ENCODE measurements around the gene TDG. TPM values are rescaled to one million over a fixed set of nuclear protein-coding genes. Genes with fewer than 3 reads are reported as not detected.

TDG gene
- total RNA-seq, 2 donors from 2014 or later, result 11.6 to 12.1 TPM

GRCh38 chr12:103933237-103933636, 32.4 kb upstream of the TDG start:
- Histone ChIP-seq H3K27me3 (replicated peaks; ENCODE audit: insufficient read depth) (no peaks in the 10 kb centered on the region), H3K27ac (no peak overlapping the region), H3K4me3 (peak overlapping the region in 1 of 2 donors; percentile 70), H3K4me1 (replicated peaks) (no peaks in the 10 kb centered on the region), H3K36me3 (peaks cover 0 to 2% of the 10 kb centered on the region in 2 donors), H3K9me3 (no peaks in the 10 kb centered on the region)
- DNase-seq (ENCODE audit: low spot score), result no peak
- 67% methylated on average over 2 of the region's 2 CpGs for WGBS
- intact Hi-C loops (cut with DNase I), result no loop called here
- TF ChIP-seq POLR2A (IDR thresholded peaks at IDR 0.05) (no peak), POLR2AphosphoS5 (IDR thresholded peaks at IDR 0.05) (no peak)

- H3K9me3 ChIP-seq, result no peaks in the 10 kb centered on the region
- no peak overlapping the region for H3K4me3 ChIP-seq
- H3K27me3 ChIP-seq (replicated peaks; ENCODE audit: insufficient read depth), result no peaks in the 10 kb centered on the region
- TF ChIP-seq CTCF (IDR thresholded peaks at IDR 0.05), result no peak
- no peak for TF ChIP-seq POLR2AphosphoS5 (IDR thresholded peaks at IDR 0.05)
- no peak for TF ChIP-seq POLR2A (IDR thresholded peaks at IDR 0.05)
- H3K4me1 ChIP-seq (replicated peaks), result no peaks in the 10 kb centered on the region
- no peak overlapping the region for H3K27ac ChIP-seq
- intact Hi-C loops (cut with DNase I), result no loop called here
- DNase-seq (ENCODE audit: low spot score), result no peak
- H3K36me3 ChIP-seq, result peaks cover 0 to 9% of the 10 kb centered on the region in 2 donors
- 94% methylated on average over 3 of the region's 3 CpGs for WGBS
Observed at GRCh38 chr12:103936679-103937078, 29.0 kb upstream of the TDG start.

GRCh38 chr12:103944964-103945363, 20.7 kb upstream of the TDG start:
- Histone ChIP-seq H3K36me3 (peaks cover 6 to 22% of the 10 kb centered on the region in 2 donors), H3K4me1 (replicated peaks) (no peaks in the 10 kb centered on the region), H3K27me3 (replicated peaks; ENCODE audit: insufficient read depth) (no peaks in the 10 kb centered on the region), H3K27ac (no peak overlapping the region), H3K9me3 (no peaks in the 10 kb centered on the region), H3K4me3 (no peak overlapping the region)
- WGBS, result 90% methylated on average over 3 of the region's 3 CpGs
- intact Hi-C loops (cut with DNase I), result no loop called here
- TF ChIP-seq CTCF (IDR thresholded peaks at IDR 0.05) (no peak), POLR2AphosphoS5 (IDR thresholded peaks at IDR 0.05) (no peak), POLR2A (IDR thresholded peaks at IDR 0.05) (no peak)
- DNase-seq (ENCODE audit: low spot score), result no peak

- Histone ChIP-seq H3K4me1 (replicated peaks) (no peaks in the 10 kb centered on the region), H3K27ac (no peak overlapping the region), H3K4me3 (no peak overlapping the region), H3K36me3 (peaks cover 6 to 8% of the 10 kb centered on the region in 2 donors), H3K27me3 (replicated peaks; ENCODE audit: insufficient read depth) (no peaks in the 10 kb centered on the region), H3K9me3 (no peaks in the 10 kb centered on the region)
- no peak for DNase-seq (ENCODE audit: low spot score)
- intact Hi-C loops (cut with DNase I), result no loop called here
- 95% methylated on average over 7 of the region's 7 CpGs for WGBS
- TF ChIP-seq POLR2AphosphoS5 (IDR thresholded peaks at IDR 0.05) (no peak), CTCF (IDR thresholded peaks at IDR 0.05) (no peak), POLR2A (IDR thresholded peaks at IDR 0.05) (no peak)
Observed at GRCh38 chr12:103947871-103948555, 17.7 kb upstream of the TDG start.

GRCh38 chr12:103948746-103949406, 16.8 kb upstream of the TDG start:
- TF ChIP-seq POLR2AphosphoS5 (IDR thresholded peaks at IDR 0.05) (no peak), CTCF (IDR thresholded peaks at IDR 0.05) (no peak)
- no peaks in the 10 kb centered on the region for H3K9me3 ChIP-seq
- intact Hi-C loops (cut with DNase I), result no loop called here
- H3K27me3 ChIP-seq (replicated peaks; ENCODE audit: insufficient read depth), result no peaks in the 10 kb centered on the region
- no peaks in the 10 kb centered on the region for H3K4me1 ChIP-seq (replicated peaks)
- H3K27ac ChIP-seq, result no peak overlapping the region
- peaks cover 3 to 6% of the 10 kb centered on the region in 2 donors for H3K36me3 ChIP-seq
- no peak for DNase-seq (ENCODE audit: low spot score)
- WGBS, result 85% methylated on average over 13 of the region's 13 CpGs
- no peak overlapping the region for H3K4me3 ChIP-seq

All from prostate gland (tissue), 2 donors.